ENCODE data around the gene MARK3.

The MARK3 gene

GRCh38 chr14:103526914-103527248 lies 141.7 kb downstream of the MARK3 start:
- DNase-seq (ENCODE audit: low spot score), result no peak

- DNase-seq (ENCODE audit: low spot score), result no peak
These were observed 142.4 kb downstream of the MARK3 start for GRCh38 chr14:103527408-103528145.

- peak; percentile 67 for DNase-seq (ENCODE audit: low spot score)
These were observed 143.0 kb downstream of the MARK3 start for GRCh38 chr14:103528146-103528586.

- peak; percentile 92 for DNase-seq (ENCODE audit: low spot score)
These were observed 143.6 kb downstream of the MARK3 start, which contains the start of gene TRMT61A for GRCh38 chr14:103528587-103529382. TRMT61A (plus strand) TSS chr14:103529196; CDS start chr14:103529979, 783 bp downstream.

GRCh38 chr14:103529383-103530365 lies 144.5 kb downstream of the MARK3 start:
- DNase-seq (ENCODE audit: low spot score), result no peak

GRCh38 chr14:103530390-103530789 lies 145.2 kb downstream of the MARK3 start:
- no peak for DNase-seq (ENCODE audit: low spot score)

- DNase-seq (ENCODE audit: low spot score), result no peak
These were observed 145.6 kb downstream of the MARK3 start for GRCh38 chr14:103530831-103531230.

GRCh38 chr14:103531421-103532215 lies 146.4 kb downstream of the MARK3 start:
- DNase-seq (ENCODE audit: low spot score), result no peak

GRCh38 chr14:103532216-103533136 lies 147.3 kb downstream of the MARK3 start:
- no peak for DNase-seq (ENCODE audit: low spot score)

- peak; percentile 38 for DNase-seq (ENCODE audit: low spot score)
These were observed 148.2 kb downstream of the MARK3 start for GRCh38 chr14:103533137-103533998.

- peak; percentile 81 for DNase-seq (ENCODE audit: low spot score)
These were observed 148.9 kb downstream of the MARK3 start for GRCh38 chr14:103533999-103534575.

- DNase-seq (ENCODE audit: low spot score), result peak; percentile 62
These were observed 149.4 kb downstream of the MARK3 start for GRCh38 chr14:103534576-103535061.

GRCh38 chr14:103535081-103535890 lies 150.1 kb downstream of the MARK3 start:
- DNase-seq (ENCODE audit: low spot score), result no peak

- DNase-seq (ENCODE audit: low spot score), result no peak
These were observed 150.8 kb downstream of the MARK3 start for GRCh38 chr14:103535891-103536565.

- no peak for DNase-seq (ENCODE audit: low spot score)
These were observed 151.5 kb downstream of the MARK3 start for GRCh38 chr14:103536693-103537092.

GRCh38 chr14:103537175-103537990 lies 152.2 kb downstream of the MARK3 start:
- no peak for DNase-seq (ENCODE audit: low spot score)

Data from cerebellar cortex (tissue), 1 donor.